Smooth muscle cell (in vitro differentiated cells): ENCODE results near the gene GALE. TPM values are rescaled to one million over a fixed set of nuclear protein-coding genes. Genes with fewer than 3 reads are reported as not detected.
"Not testable (repeated sequence)": the region's sequence is repeated elsewhere in the genome, so short reads cannot be mapped to it uniquely, and the experiment has no call there.

Experiments
- DNase-seq: peaks from one replicate; lab custom pipeline; 2025; ENCODE audit not compliant: unreplicated experiment; lab: John Stamatoyannopoulos, UW
- H2AFZ ChIP-seq: fragments of 200-600 bp; sonication (generic); 2 replicates; pipeline ENCODE4 v1.6.0; 2016; ENCODE audit warnings: antibody characterized with exemption, low read depth, mild to moderate bottlenecking
- H3F3A ChIP-seq: fragments of 200-600 bp; sonication (generic); 2 replicates; pipeline ENCODE4 v1.6.0; 2017; ENCODE audit warnings: antibody characterized with exemption, low read depth
- H3K27ac ChIP-seq: fragments of 200-600 bp; sonication (generic); 2 replicates; pipeline ENCODE4 v1.5.1; 2016; ENCODE audit warnings: low read depth, mild to moderate bottlenecking
- H3K27me3 ChIP-seq: fragments of 200-600 bp; sonication (generic); 2 replicates; pipeline ENCODE4 v1.6.1; 2016; ENCODE audit warnings: low read depth, mild to moderate bottlenecking
- H3K36me3 ChIP-seq: fragments of 200-600 bp; sonication (generic); 2 replicates; pipeline ENCODE4 v1.5.1; 2016; ENCODE audit warnings: low read depth
- H3K4me1 ChIP-seq: fragments of 200-600 bp; sonication (generic); 2 replicates; pipeline ENCODE4 v1.5.1; 2016; ENCODE audit warnings: low read depth
- H3K4me2 ChIP-seq: fragments of 200-600 bp; sonication (generic); 2 replicates; pipeline ENCODE4 v1.6.0; 2016; ENCODE audit warnings: mild to moderate bottlenecking
- H3K4me3 ChIP-seq: fragments of 200-600 bp; sonication (generic); 2 replicates; pipeline ENCODE4 v1.5.1; 2016; ENCODE audit warnings: mild to moderate bottlenecking
- H3K79me2 ChIP-seq: fragments of 200-600 bp; sonication (generic); 2 replicates; pipeline ENCODE4 v1.6.0; 2016; ENCODE audit warnings: low read depth, mild to moderate bottlenecking
- H3K9ac ChIP-seq: fragments of 200-600 bp; sonication (generic); 2 replicates; pipeline ENCODE4 v1.6.0; 2016; ENCODE audit warnings: low read depth
- H3K9me3 ChIP-seq: fragments of 200-600 bp; sonication (generic); replicated peaks from 2 replicates; pipeline ENCODE4 v1.5.1; 2016; ENCODE audit warnings: low read depth
- H4K20me1 ChIP-seq: fragments of 200-600 bp; sonication (generic); 2 replicates; pipeline ENCODE4 v1.6.0; 2016; ENCODE audit warnings: low read depth
- WGBS: methylation state at CpG from one replicate; pipeline ENCODE4 v1.1.7; 2016; ENCODE audit warnings: low lambda C conversion rate; 5-methylcytosine and 5-hydroxymethylcytosine counted together
- polyA plus RNA-seq: library from polyadenylated mRNA; unstranded; fragments of >200 nt; fragmentation: Nextera tagmentation; extraction: Ambion mirVana; gene quantifications from 2 replicates; pipeline ENCODE4 v1.2.1, GENCODE V29; 2016
- total RNA-seq: library from RNA; depleted of rRNA; stranded (reverse); fragments of >200 nt; gene quantifications from 2 replicates; pipeline ENCODE4 v1.2.3, GENCODE V29; 2014
- TF ChIP-seq, protein P1 (sequence below): fragments of 200-600 bp; sonication (generic); IDR thresholded peaks from 2 replicates; pipeline ENCODE4 v1.5.1; 2017; ENCODE audit warnings: borderline replicate concordance, mild to moderate bottlenecking, antibody characterized with exemption; ENCODE audit not compliant: insufficient read depth, poor library complexity, severe bottlenecking

Gene GALE
- total RNA-seq (40.3 and 51.7 TPM in 2 replicates), polyA plus RNA-seq (75.2 and 79.1 TPM in 2 replicates)

DNA sequence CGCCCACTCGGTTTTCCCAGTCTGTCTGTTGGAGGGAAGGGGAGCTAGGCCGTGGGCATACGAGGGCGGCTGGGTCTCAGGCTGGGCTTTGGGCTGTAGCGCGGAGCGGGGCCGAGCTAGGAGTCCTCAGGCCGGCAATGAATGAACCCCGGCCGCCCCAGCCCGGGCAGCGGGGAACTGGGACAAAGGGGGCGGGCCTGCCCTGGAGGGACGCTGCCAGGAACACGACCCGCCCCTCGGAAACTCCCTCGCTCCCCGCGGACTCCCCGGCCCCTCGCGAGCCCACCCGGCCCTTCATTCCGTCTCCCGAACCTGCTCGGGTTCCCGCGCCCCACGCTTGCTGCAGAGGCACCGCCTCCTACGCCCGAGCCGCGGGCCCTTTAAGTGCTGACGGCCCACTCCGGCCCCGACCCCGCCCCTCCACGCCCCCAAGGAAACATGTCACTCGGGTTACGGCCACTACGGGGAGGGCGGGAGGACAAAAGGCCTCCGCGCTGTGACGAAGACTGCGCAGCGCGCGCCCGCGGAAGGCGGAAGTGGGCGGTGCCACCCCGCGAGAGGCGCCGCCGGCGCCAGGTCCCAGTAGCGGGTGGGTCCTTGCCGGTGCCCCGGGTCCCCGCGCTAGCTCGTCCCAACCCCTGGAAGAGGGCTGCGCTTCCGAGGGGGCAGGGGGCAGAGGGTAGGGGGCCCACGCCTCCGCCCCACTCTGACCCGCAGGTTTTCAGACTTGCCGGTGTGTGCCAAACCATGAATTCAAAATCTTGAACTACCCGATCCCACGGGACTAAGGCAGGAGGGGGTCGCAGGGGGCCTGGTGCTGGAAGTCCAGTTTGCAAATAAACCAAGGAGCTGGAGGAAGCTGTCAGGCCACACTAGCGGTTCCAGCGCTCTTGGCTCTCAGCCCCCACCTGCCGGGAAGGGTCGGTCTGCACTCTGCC, at the start of gene GALE:
Gene GALE (minus strand): TSS at position 355 of the 938 bp plus-strand sequence. CDS start 1,747 bp downstream, outside the sequence.
- Histone ChIP-seq H3K36me3 (no peaks in the 10 kb centered on the region), H3K9ac (peak within 1 kb of the TSS; percentile 89), H3K79me2 (no peaks in the 10 kb centered on the region), H3K27ac (peak within 1 kb of the TSS; percentile 84), H3K4me2 (peak within 1 kb of the TSS; percentile 98), H3K9me3 (no peaks in the 10 kb centered on the region), H3K4me3 (peak within 1 kb of the TSS; percentile 85), H3F3A (peaks cover 17% of the 10 kb centered on the region), H3K4me1 (peaks cover 5% of the 10 kb centered on the region), H3K27me3 (no peaks in the 10 kb centered on the region), H4K20me1 (no peaks in the 10 kb centered on the region), H2AFZ (peak within 1 kb of the TSS; percentile 85)
- DNase-seq: peak; percentile 86
- WGBS: under 1% methylated on average over 26 of the region's 82 CpGs
- TF ChIP-seq, protein P1, sequence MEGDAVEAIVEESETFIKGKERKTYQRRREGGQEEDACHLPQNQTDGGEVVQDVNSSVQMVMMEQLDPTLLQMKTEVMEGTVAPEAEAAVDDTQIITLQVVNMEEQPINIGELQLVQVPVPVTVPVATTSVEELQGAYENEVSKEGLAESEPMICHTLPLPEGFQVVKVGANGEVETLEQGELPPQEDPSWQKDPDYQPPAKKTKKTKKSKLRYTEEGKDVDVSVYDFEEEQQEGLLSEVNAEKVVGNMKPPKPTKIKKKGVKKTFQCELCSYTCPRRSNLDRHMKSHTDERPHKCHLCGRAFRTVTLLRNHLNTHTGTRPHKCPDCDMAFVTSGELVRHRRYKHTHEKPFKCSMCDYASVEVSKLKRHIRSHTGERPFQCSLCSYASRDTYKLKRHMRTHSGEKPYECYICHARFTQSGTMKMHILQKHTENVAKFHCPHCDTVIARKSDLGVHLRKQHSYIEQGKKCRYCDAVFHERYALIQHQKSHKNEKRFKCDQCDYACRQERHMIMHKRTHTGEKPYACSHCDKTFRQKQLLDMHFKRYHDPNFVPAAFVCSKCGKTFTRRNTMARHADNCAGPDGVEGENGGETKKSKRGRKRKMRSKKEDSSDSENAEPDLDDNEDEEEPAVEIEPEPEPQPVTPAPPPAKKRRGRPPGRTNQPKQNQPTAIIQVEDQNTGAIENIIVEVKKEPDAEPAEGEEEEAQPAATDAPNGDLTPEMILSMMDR: no peak

GRCh38 chr1:23848673-23849616, 48.4 kb upstream of the GALE start:
- Histone ChIP-seq H3K4me3 (no peak overlapping the region), H3F3A (no peaks in the 10 kb centered on the region), H3K4me1 (no peaks in the 10 kb centered on the region), H3K9me3 (no peaks in the 10 kb centered on the region), H2AFZ (no peak overlapping the region), H3K36me3 (no peaks in the 10 kb centered on the region), H3K79me2 (no peaks in the 10 kb centered on the region), H4K20me1 (no peaks in the 10 kb centered on the region), H3K27me3 (no peaks in the 10 kb centered on the region), H3K4me2 (no peak overlapping the region), H3K27ac (no peak overlapping the region), H3K9ac (no peak overlapping the region)
- TF ChIP-seq, protein P1: no peak
- WGBS: 88% methylated on average over 11 of the region's 12 CpGs
- DNase-seq: no peak

DNA sequence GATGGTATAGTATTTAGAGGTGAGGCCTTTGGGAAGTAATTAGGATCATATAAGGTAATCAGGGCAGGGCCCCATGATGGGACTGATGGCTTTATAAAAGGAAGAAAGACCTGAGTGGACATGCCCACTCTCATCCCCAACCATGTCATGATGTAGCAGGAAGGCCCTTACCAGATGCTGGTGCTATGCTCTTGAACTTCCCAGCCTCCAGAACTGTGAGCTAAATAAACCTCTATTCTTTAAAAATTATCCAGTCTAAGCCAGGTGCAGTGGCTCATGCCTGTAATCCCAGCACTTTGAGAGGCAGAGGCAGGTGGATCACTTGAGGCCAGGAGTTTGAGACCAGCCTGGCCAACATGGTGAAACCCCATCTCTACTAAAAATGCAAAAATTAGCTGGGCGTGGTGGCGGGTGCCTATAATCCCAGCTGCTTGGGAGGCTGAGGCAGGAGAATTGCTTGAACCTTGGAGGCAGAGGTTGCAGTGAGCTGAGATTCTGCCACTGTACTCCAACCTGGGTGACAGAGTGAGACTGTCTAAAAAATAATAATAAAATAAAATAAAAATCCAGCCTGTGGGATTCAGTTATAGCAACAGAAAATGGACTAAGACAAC, 47.0 kb upstream of the GALE start:
- not testable (repeated sequence) for H3F3A ChIP-seq, H3K4me1 ChIP-seq, H3K27me3 ChIP-seq, H3K36me3 ChIP-seq, H3K79me2 ChIP-seq, H3K27ac ChIP-seq, H3K9ac ChIP-seq, H3K4me3 ChIP-seq, DNase-seq, H3K4me2 ChIP-seq, H3K9me3 ChIP-seq, H2AFZ ChIP-seq, H4K20me1 ChIP-seq
- WGBS: 95% methylated on average over 2 of the region's 2 CpGs
